ENCODE data around the gene TTC31. TPM values are rescaled to one million over a fixed set of nuclear protein-coding genes. Genes with fewer than 3 reads are reported as not detected.

TTC31 gene
- total RNA-seq, 1 donor from 2014 or later = 19.1 TPM

- H3K36me3 ChIP-seq (ENCODE audit: control insufficient read depth, insufficient read depth, low read length) = peaks cover 1% of the 10 kb centered on the region
- no peak for TF ChIP-seq CTCF (IDR thresholded peaks at IDR 0.05; ENCODE audit: insufficient read depth, low read length, poor library complexity, severe bottlenecking)
- DNase-seq (ENCODE audit: low read depth) = no peak
- H3K4me3 ChIP-seq (ENCODE audit: low read depth, low read length) = no peak overlapping the region
- no peaks in the 10 kb centered on the region for H3K27me3 ChIP-seq (ENCODE audit: control insufficient read depth, insufficient read depth, low read length)
Measured at GRCh38 chr2:74491648-74492544, 9.0 kb downstream of the TTC31 start.

- Histone ChIP-seq H3K27me3 (ENCODE audit: control insufficient read depth, insufficient read depth, low read length) (peaks cover 12% of the 10 kb centered on the region), H3K36me3 (ENCODE audit: control insufficient read depth, insufficient read depth, low read length) (peaks cover 1% of the 10 kb centered on the region), H3K4me3 (ENCODE audit: low read depth, low read length) (no peak overlapping the region)
- no peak for DNase-seq (ENCODE audit: low read depth)
- no peak for TF ChIP-seq CTCF (IDR thresholded peaks at IDR 0.05; ENCODE audit: insufficient read depth, low read length, poor library complexity, severe bottlenecking)
Measured at GRCh38 chr2:74493546-74493945, 10.7 kb downstream of the TTC31 start.

GRCh38 chr2:74495440-74495839, 12.6 kb downstream of the TTC31 start:
- Histone ChIP-seq H3K27me3 (ENCODE audit: control insufficient read depth, insufficient read depth, low read length) (peaks cover 31% of the 10 kb centered on the region), H3K4me3 (ENCODE audit: low read depth, low read length) (no peak overlapping the region), H3K36me3 (ENCODE audit: control insufficient read depth, insufficient read depth, low read length) (peaks cover 1% of the 10 kb centered on the region)
- TF ChIP-seq CTCF (IDR thresholded peaks at IDR 0.05; ENCODE audit: insufficient read depth, low read length, poor library complexity, severe bottlenecking) = no peak
- DNase-seq (ENCODE audit: low read depth) = no peak

GRCh38 chr2:74496997-74497776, 14.3 kb downstream of the TTC31 start:
- no peak overlapping the region for H3K4me3 ChIP-seq (ENCODE audit: low read depth, low read length)
- no peak for TF ChIP-seq CTCF (IDR thresholded peaks at IDR 0.05; ENCODE audit: insufficient read depth, low read length, poor library complexity, severe bottlenecking)
- DNase-seq (ENCODE audit: low read depth) = no peak
- H3K36me3 ChIP-seq (ENCODE audit: control insufficient read depth, insufficient read depth, low read length) = peaks cover 1% of the 10 kb centered on the region
- H3K27me3 ChIP-seq (ENCODE audit: control insufficient read depth, insufficient read depth, low read length) = peaks cover 44% of the 10 kb centered on the region

- Histone ChIP-seq H3K36me3 (ENCODE audit: control insufficient read depth, insufficient read depth, low read length) (peaks cover 1% of the 10 kb centered on the region), H3K27me3 (ENCODE audit: control insufficient read depth, insufficient read depth, low read length) (peaks cover 48% of the 10 kb centered on the region), H3K4me3 (ENCODE audit: low read depth, low read length) (peak overlapping the region; percentile 25)
- DNase-seq (ENCODE audit: low read depth) = no peak
- no peak for TF ChIP-seq CTCF (IDR thresholded peaks at IDR 0.05; ENCODE audit: insufficient read depth, low read length, poor library complexity, severe bottlenecking)
Measured at GRCh38 chr2:74497777-74498499, 15.1 kb downstream of the TTC31 start.
